Measurements from ENCODE around the gene SIGLEC1. TPM values are rescaled to one million over a fixed set of nuclear protein-coding genes. Genes with fewer than 3 reads are reported as not detected.

The SIGLEC1 gene
- total and polyA plus RNA-seq, 2 of the 8 experiments (the other 6 are each of a cell fraction or from before 2014, with no cell fraction given), result 0.02 TPM; not detected in 1

- no peak overlapping the region for H3K23ac ChIP-seq (ENCODE audit: insufficient read length)
- WGBS, 2 experiments (ENCODE audit: extremely low coverage in 1 of 2, insufficient coverage in 1 of 2, insufficient read length in 1 of 2, insufficient replicate concordance in 2 of 2, low coverage in 1 of 2, low lambda C conversion rate in 2 of 2, missing lambda C conversion rate in 1 of 2), result 87% methylated on average over 5 of the region's 5 CpGs; no CpG with 5 or more reads in 1 of the 2 experiments
- no peak for FAIRE-seq
- no peaks in the 10 kb centered on the region for H3K9me3 ChIP-seq (ENCODE audit: insufficient read depth in 2 of 2, low read depth in 1 of 2, low read length in 1 of 2)
- DNase-seq (ENCODE audit: low read depth in 1 of 2, low spot score in 2 of 2), result no peak
- H2BK12ac ChIP-seq (ENCODE audit: low read depth, low read length), result no peak overlapping the region
- no peaks in the 10 kb centered on the region for H3K79me2 ChIP-seq (ENCODE audit: control insufficient read depth in 1 of 2, insufficient read depth in 2 of 2, low read length in 2 of 2)
- no peak overlapping the region for H3K9ac ChIP-seq (replicated peaks in 1 of 4; ENCODE audit: extremely low read depth in 1 of 4, low read depth in 3 of 4, low read length in 3 of 4)
- no peak overlapping the region for H2BK15ac ChIP-seq (ENCODE audit: low read length)
- H3K4me1 ChIP-seq (replicated peaks in 1 of 4; ENCODE audit: control insufficient read depth in 3 of 4, insufficient read depth in 4 of 4, low read length in 3 of 4), result no peaks in the 10 kb centered on the region
- no peak overlapping the region for H3K14ac ChIP-seq (ENCODE audit: insufficient read length)
- no peak overlapping the region for H3K18ac ChIP-seq (ENCODE audit: extremely low read depth, low read length)
- ChIA-PET POLR2A (ENCODE audit: partially characterized antibody) (interaction anchor here (0.8 to 1.4 kb wide), 2 partner anchors 36 to 47 kb away, joined by 4 to 5 read pairs; no protein-coding TSS in a partner anchor), CTCF (ENCODE audit: partially characterized antibody) (interaction anchor here (0.7 to 45.1 kb wide), 6 partner anchors 4 to 256 kb away, joined by 3 to 1432 read pairs (median 3); partner anchors contain the start of genes ADAM33 and SIGLEC1)
- H4K20me1 ChIP-seq (replicated peaks in 1 of 2; ENCODE audit: control insufficient read depth in 1 of 2, insufficient read depth in 2 of 2, low read length in 2 of 2), result no peaks in the 10 kb centered on the region
- no peak overlapping the region for H2AFZ ChIP-seq (ENCODE audit: low read length)
- H3K4me3 ChIP-seq (ENCODE audit: extremely low read depth in 1 of 4, insufficient read depth in 2 of 4, low read depth in 3 of 4, low read length in 4 of 4), result no peak overlapping the region
- H3K27me3 ChIP-seq (replicated peaks in 1 of 4; ENCODE audit: control insufficient read depth in 3 of 4, extremely low read depth in 1 of 4, insufficient read depth in 3 of 4, low read length in 3 of 4), result no peaks in the 10 kb centered on the region; a peak in 1 of 7 replicates
- no peaks in the 10 kb centered on the region for H3K23me2 ChIP-seq (ENCODE audit: low read depth, low read length)
- no peak overlapping the region for H2BK20ac ChIP-seq (ENCODE audit: low read length)
- no peak overlapping the region for H2AK5ac ChIP-seq (ENCODE audit: low read depth, low read length)
- 0 out of 2 replicates have a peak overlapping the region, but pooled peaks have one; percentile 25 for H4K8ac ChIP-seq (ENCODE audit: extremely low read depth, insufficient read depth, low read length)
- no peaks in the 10 kb centered on the region for H3K36me3 ChIP-seq (ENCODE audit: control insufficient read depth in 2 of 4, insufficient read depth in 4 of 4, low read length in 3 of 4)
- H3K4me2 ChIP-seq (ENCODE audit: insufficient read depth in 1 of 2, low read depth in 2 of 2, low read length in 2 of 2), result no peak overlapping the region
- H4K91ac ChIP-seq (replicated peaks; ENCODE audit: insufficient read length, low read length), result no peak overlapping the region
- H4K5ac ChIP-seq (ENCODE audit: insufficient read length, low read depth, low read length), result no peak overlapping the region
- no peak overlapping the region for H2BK120ac ChIP-seq (replicated peaks; ENCODE audit: low read depth, low read length)
- H2BK5ac ChIP-seq (ENCODE audit: low read depth, low read length), result no peak overlapping the region
- no peak overlapping the region for H3K27ac ChIP-seq (ENCODE audit: low read depth, low read length)
- TF ChIP-seq GTF2F1 (IDR thresholded peaks at IDR 0.05; ENCODE audit: borderline replicate concordance, low read depth, low read length), result no peak
- TF ChIP-seq TEAD4 (IDR thresholded peaks at IDR 0.05; ENCODE audit: low read depth, low read length), result no peak
- no peak for TF ChIP-seq TAF1 (IDR thresholded peaks at IDR 0.05; ENCODE audit: low read depth, low read length)
- TF ChIP-seq CHD2 (IDR thresholded peaks at IDR 0.05; ENCODE audit: low read length), result no peak
- TF ChIP-seq E2F6 (IDR thresholded peaks at IDR 0.05), result peak; percentile 58
- TF ChIP-seq NANOG (IDR thresholded peaks at IDR 0.05; ENCODE audit: insufficient read depth, low read depth, low read length, poor library complexity, severe bottlenecking), result no peak
- TF ChIP-seq EGR1 (IDR thresholded peaks at IDR 0.05; ENCODE audit: borderline replicate concordance, low read depth, low read length), result no peak
- no peak overlapping the region for H3K56ac ChIP-seq (replicated peaks; ENCODE audit: insufficient read length, low read depth, low read length)
- H3K79me1 ChIP-seq (ENCODE audit: low read depth, low read length), result no peaks in the 10 kb centered on the region
- no peak overlapping the region for H3K4ac ChIP-seq (replicated peaks; ENCODE audit: insufficient read length, low read depth, low read length)
These were observed 8.3 kb downstream of the SIGLEC1 start for GRCh38 chr20:3704087-3704486.

Measured in H1 (cell line).